H1 (cell line): ENCODE data around the gene VMO1. TPM values are rescaled to one million over a fixed set of nuclear protein-coding genes. Genes with fewer than 3 reads are reported as not detected.

Experiments
- CHD1 ChIP-seq: IDR thresholded peaks from 2 replicates; pipeline ENCODE4 v1.6.1; 2012; ENCODE audit warnings: low read depth, low read length, improper control_type of control experiment
- CHD7 ChIP-seq: fragments of 300-600 bp; sonication (generic); IDR thresholded peaks from 2 replicates; pipeline ENCODE4 v1.7.1; 2012; ENCODE audit warnings: low read length, moderate library complexity, mild to moderate bottlenecking, inconsistent platforms; ENCODE audit not compliant: insufficient replicate concordance
- KDM1A ChIP-seq: fragments of 200-600, 300-600 bp; sonication (generic); IDR thresholded peaks from 2 replicates; pipeline ENCODE4 v1.7.1; 2016; ENCODE audit warnings: mild to moderate bottlenecking, low read length, borderline replicate concordance
- RXRA ChIP-seq: IDR thresholded peaks from 2 replicates; pipeline ENCODE4 v1.6.1; 2011; ENCODE audit warnings: low read depth, mild to moderate bottlenecking, low read length, moderate library complexity; ENCODE audit not compliant: insufficient read depth
- polyA plus RNA-seq, 7 experiments: library from polyadenylated mRNA; depleted of rRNA in 3 of 7; stranded (reverse) in 5 of 7; unstranded in 2 of 7; fragments of >200 nt in 5 of 7; fragments of 200-250 nt in 2 of 7; gene quantifications; 1 replicate in 5 of 7; 2 replicates in 1 of 7; 4 replicates in 1 of 7; pipeline versions ENCODE4 v1.2.1 to v1.2.3, GENCODE V29; 2011 to 2013; ENCODE audit warnings: missing spikeins in 2 of 7, mixed read lengths in 2 of 7
- total RNA-seq: library from RNA; stranded (reverse); fragmentation: NEBNext Ultra II Directional; extraction: Animal tissue kit (Norgen Biotek cat#: 25700); gene quantifications from 2 replicates; pipeline ENCODE4 v1.2.1, GENCODE V29; 2021

The VMO1 gene
- total and polyA plus RNA-seq, 2 of the 8 experiments (the other 6 are each of a cell fraction or from before 2014, with no cell fraction given): 0.30 TPM; not detected in 1

- no peak for TF ChIP-seq CHD7
- TF ChIP-seq RXRA: no peak
- TF ChIP-seq KDM1A: no peak
- no peak for TF ChIP-seq CHD1
Measured at GRCh38 chr17:4740025-4740351, 46.2 kb downstream of the VMO1 start (continued).
